ENCODE measurements around the gene P2RX3.

The P2RX3 gene

GRCh38 chr11:57342702-57343101, 4.5 kb downstream of the P2RX3 start:
- DNase-seq (ENCODE audit: low spot score): no peak
- TF ChIP-seq CTCF (IDR thresholded peaks at IDR 0.05; ENCODE audit: extremely low read depth, insufficient read depth, missing control alignments): no peak
- in situ Hi-C loops (cut with MboI; ENCODE audit: low pct_unique_long_range_greater_than_20kb, low sequenced_read_pairs, unreplicated experiment): no loop called here

GRCh38 chr11:57343825-57344224, 5.7 kb downstream of the P2RX3 start:
- DNase-seq (ENCODE audit: low spot score): no peak
- in situ Hi-C loops (cut with MboI; ENCODE audit: low pct_unique_long_range_greater_than_20kb, low sequenced_read_pairs, unreplicated experiment): no loop called here

GRCh38 chr11:57344826-57345225, 6.7 kb downstream of the P2RX3 start:
- in situ Hi-C loops (cut with MboI; ENCODE audit: low pct_unique_long_range_greater_than_20kb, low sequenced_read_pairs, unreplicated experiment): no loop called here
- DNase-seq (ENCODE audit: low spot score): no peak
- no peak for TF ChIP-seq CTCF (IDR thresholded peaks at IDR 0.05; ENCODE audit: extremely low read depth, insufficient read depth, missing control alignments)

More at GRCh38 chr11:57343825-57344224, 5.7 kb downstream of the P2RX3 start:
- TF ChIP-seq CTCF (IDR thresholded peaks at IDR 0.05; ENCODE audit: extremely low read depth, insufficient read depth, missing control alignments): no peak

GRCh38 chr11:57345555-57346211, 7.5 kb downstream of the P2RX3 start:
- in situ Hi-C loops (cut with MboI; ENCODE audit: low pct_unique_long_range_greater_than_20kb, low sequenced_read_pairs, unreplicated experiment): no loop called here
- TF ChIP-seq CTCF (IDR thresholded peaks at IDR 0.05; ENCODE audit: extremely low read depth, insufficient read depth, missing control alignments): peak; percentile 77
- DNase-seq (ENCODE audit: low spot score): peak; percentile 83

GRCh38 chr11:57347336-57347735, 9.2 kb downstream of the P2RX3 start:
- DNase-seq (ENCODE audit: low spot score): no peak
- in situ Hi-C loops (cut with MboI; ENCODE audit: low pct_unique_long_range_greater_than_20kb, low sequenced_read_pairs, unreplicated experiment): no loop called here
- TF ChIP-seq CTCF (IDR thresholded peaks at IDR 0.05; ENCODE audit: extremely low read depth, insufficient read depth, missing control alignments): no peak

- no peak for TF ChIP-seq CTCF (IDR thresholded peaks at IDR 0.05; ENCODE audit: extremely low read depth, insufficient read depth, missing control alignments)
- in situ Hi-C loops (cut with MboI; ENCODE audit: low pct_unique_long_range_greater_than_20kb, low sequenced_read_pairs, unreplicated experiment): no loop called here
- no peak for DNase-seq (ENCODE audit: low spot score)
These were observed 9.9 kb downstream of the P2RX3 start for GRCh38 chr11:57348052-57348451.

Measured in GM13977 (cell line).